Activated CD4-positive, alpha-beta T cell treated with anti-CD3 and anti-CD28 coated beads, Interleukin-2, amount 10 ng/mL, durations not matched to agents 7 days and 5 days (primary cell): ENCODE data around the gene LYVE1. TPM values are rescaled to one million over a fixed set of nuclear protein-coding genes. Genes with fewer than 3 reads are reported as not detected.

Source experiments
- CTCF ChIA-PET: fragments of 350-600 bp; sonication (Branson Sonifier 250); formaldehyde crosslinking; loops from one replicate; lab custom pipeline; 2021; ENCODE audit warnings: antibody characterized with exemption; lab: Charles Lee
- POLR2A ChIA-PET: fragments of 350-600 bp; sonication (Branson Sonifier 250); formaldehyde crosslinking; loops from one replicate; lab custom pipeline; 2021; ENCODE audit warnings: antibody characterized with exemption; lab: Charles Lee
- DNase-seq: peaks from one replicate; pipeline ENCODE4 v3.0.0-alpha.2; 2020
- H3K27ac Mint-ChIP-seq: one replicate; pipeline ENCODE4 v1.8.0; 2021; ENCODE audit warnings: mild to moderate bottlenecking, moderate library complexity, mixed read lengths
- H3K27me3 Mint-ChIP-seq: one replicate; pipeline ENCODE4 v1.8.0; 2021; ENCODE audit warnings: mixed read lengths
- H3K36me3 Mint-ChIP-seq: one replicate; pipeline ENCODE4 v1.8.0; 2021; ENCODE audit warnings: low read depth, mixed read lengths
- H3K4me1 Mint-ChIP-seq: one replicate; pipeline ENCODE4 v1.8.0; 2021; ENCODE audit warnings: mixed read lengths
- H3K4me3 Mint-ChIP-seq: one replicate; pipeline ENCODE4 v1.8.0; 2021; ENCODE audit warnings: mild to moderate bottlenecking, moderate library complexity, mixed read lengths
- H3K9me3 Mint-ChIP-seq: one replicate; pipeline ENCODE4 v1.8.0; 2021; ENCODE audit warnings: mixed read lengths
- total RNA-seq, 2 experiments: library from RNA; stranded (reverse); gene quantifications; one replicate each; pipeline ENCODE4 v1.2.3, GENCODE V29; 2021

LYVE1 gene
- total RNA-seq, 2 experiments from 2014 or later: not detected

GRCh38 chr11:10588904-10589303, 20.4 kb upstream of the LYVE1 start:
- ChIA-PET POLR2A (no interaction called here), CTCF (interaction anchor here (1.1 to 1.9 kb wide), 3 partner anchors 18 to 138 kb away, joined by 3 to 7 read pairs (median 3); partner anchors contain the start of gene RNF141)
- Mint-ChIP-seq H3K36me3 (no peaks in the 10 kb centered on the region), H3K4me3 (no peak overlapping the region), H3K9me3 (no peaks in the 10 kb centered on the region), H3K27me3 (peaks cover 4% of the 10 kb centered on the region), H3K27ac (no peak overlapping the region), H3K4me1 (peaks cover 14% of the 10 kb centered on the region)
- DNase-seq: no peak

DNA sequence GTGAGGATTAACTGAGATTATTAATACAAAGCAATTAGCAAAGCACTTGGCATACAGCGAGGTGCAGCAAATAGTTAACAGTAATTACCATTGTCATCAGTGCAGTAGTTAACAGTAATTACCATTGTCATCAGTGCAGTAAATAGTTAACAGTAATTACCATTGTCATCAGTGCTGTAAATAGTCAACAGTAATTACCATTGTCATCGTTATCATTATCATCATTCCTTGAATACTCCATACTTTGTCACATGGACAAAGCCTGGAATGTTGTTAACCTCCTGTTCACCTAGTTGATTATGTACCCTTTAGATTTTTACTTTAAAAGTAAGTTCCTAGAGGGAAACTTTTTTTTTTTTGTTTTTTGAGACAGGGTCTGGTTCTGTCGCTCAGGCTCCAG, 19.5 kb upstream of the LYVE1 start:
- DNase-seq: no peak
- ChIA-PET POLR2A (no interaction called here), CTCF (interaction anchor here (1.1 to 1.9 kb wide), 3 partner anchors 17 to 139 kb away, joined by 3 to 7 read pairs (median 3); partner anchors contain the start of gene RNF141)
- Mint-ChIP-seq H3K36me3 (no peaks in the 10 kb centered on the region), H3K9me3 (no peaks in the 10 kb centered on the region), H3K4me1 (peaks cover 14% of the 10 kb centered on the region), H3K4me3 (no peak overlapping the region), H3K27ac (no peak overlapping the region), H3K27me3 (peaks cover 9% of the 10 kb centered on the region)

GRCh38 chr11:10587388-10587787, 18.9 kb upstream of the LYVE1 start:
- Mint-ChIP-seq H3K4me3 (no peak overlapping the region), H3K9me3 (no peaks in the 10 kb centered on the region), H3K36me3 (no peaks in the 10 kb centered on the region), H3K4me1 (peaks cover 14% of the 10 kb centered on the region), H3K27me3 (peaks cover 12% of the 10 kb centered on the region), H3K27ac (no peak overlapping the region)
- ChIA-PET POLR2A (no interaction called here), CTCF (interaction anchor here (1.3 to 1.9 kb wide), 2 partner anchors 23 to 46 kb away, joined by 3 to 7 read pairs; partner anchors contain the start of gene RNF141)
- DNase-seq: no peak

DNA sequence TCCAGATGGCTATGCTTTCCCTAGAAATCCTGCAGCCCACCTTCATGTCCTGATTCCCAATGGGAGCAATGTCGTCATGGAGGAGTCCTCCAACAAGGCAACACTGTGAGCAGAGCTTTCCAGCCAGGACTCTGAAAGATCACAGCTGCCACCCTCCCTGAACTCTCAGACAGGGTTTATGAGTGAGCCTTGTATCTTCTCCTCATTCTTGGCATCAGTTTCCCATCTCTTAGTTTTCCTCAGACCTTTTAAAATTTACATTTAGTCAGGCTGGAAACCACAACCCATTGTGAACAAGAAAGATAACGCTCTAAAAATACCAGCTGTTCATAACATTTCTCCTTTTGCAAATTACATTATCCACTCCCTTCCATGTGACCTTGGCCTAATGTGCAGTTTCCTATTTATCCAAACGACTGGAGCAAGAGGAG, 15.6 kb upstream of the LYVE1 start:
- DNase-seq: no peak
- Mint-ChIP-seq H3K27ac (no peak overlapping the region), H3K4me3 (no peak overlapping the region), H3K9me3 (no peaks in the 10 kb centered on the region), H3K36me3 (no peaks in the 10 kb centered on the region), H3K4me1 (peaks cover 11% of the 10 kb centered on the region), H3K27me3 (peaks cover 10% of the 10 kb centered on the region)
- POLR2A ChIA-PET: no interaction called here
- CTCF ChIA-PET: interaction anchor here (0.9 to 1.5 kb wide), 4 partner anchors 10 to 53 kb away, joined by 3 to 4 read pairs (median 3); no protein-coding TSS in a partner anchor

DNA sequence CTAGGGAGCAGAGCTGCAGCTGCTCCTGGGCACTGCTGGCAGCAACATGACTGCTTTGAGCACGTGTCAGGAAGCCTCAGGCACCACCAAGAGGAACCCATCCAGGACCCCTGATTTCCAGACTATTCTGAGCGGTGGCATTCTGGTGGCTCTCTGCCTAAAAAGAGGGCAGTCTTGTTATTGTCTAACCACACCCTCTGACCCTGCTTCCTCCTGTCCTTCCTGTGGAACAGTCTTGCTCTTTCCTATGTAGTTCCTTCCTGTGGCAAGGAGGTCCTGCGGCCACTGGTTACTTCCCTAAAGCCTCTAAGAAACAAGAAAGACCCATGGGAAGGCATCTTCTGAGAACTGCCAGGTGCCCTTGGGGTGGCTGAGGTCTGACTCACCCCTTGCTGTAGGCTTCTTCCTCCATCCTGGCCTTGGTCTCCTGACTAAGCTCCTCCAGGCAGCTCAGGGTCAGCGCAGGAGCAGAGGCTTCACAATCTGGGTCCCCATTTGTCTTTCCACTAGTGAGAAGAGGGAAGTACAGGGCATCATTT, 13.1 kb upstream of the LYVE1 start:
- POLR2A ChIA-PET: no interaction called here
- peaks cover 13% of the 10 kb centered on the region for H3K27me3 Mint-ChIP-seq
- CTCF ChIA-PET: interaction anchor here (0.6 kb wide), 1 partner anchor 92 kb away, joined by 4 read pairs; no protein-coding TSS in a partner anchor
- H3K27ac Mint-ChIP-seq: no peak overlapping the region
- H3K36me3 Mint-ChIP-seq: no peaks in the 10 kb centered on the region
- no peak for DNase-seq
- no peaks in the 10 kb centered on the region for H3K9me3 Mint-ChIP-seq
- H3K4me1 Mint-ChIP-seq: peaks cover 2% of the 10 kb centered on the region
- H3K4me3 Mint-ChIP-seq: no peak overlapping the region

GRCh38 chr11:10580623-10581022, 12.2 kb upstream of the LYVE1 start:
- no peak overlapping the region for H3K27ac Mint-ChIP-seq
- H3K4me3 Mint-ChIP-seq: no peak overlapping the region
- no peak for DNase-seq
- no peaks in the 10 kb centered on the region for H3K36me3 Mint-ChIP-seq
- POLR2A ChIA-PET: no interaction called here
- no peaks in the 10 kb centered on the region for H3K9me3 Mint-ChIP-seq
- peaks cover 13% of the 10 kb centered on the region for H3K27me3 Mint-ChIP-seq
- CTCF ChIA-PET: interaction anchor here (0.8 to 1.7 kb wide), 3 partner anchors 10 to 200 kb away, joined by 3 to 8 read pairs (median 3); partner anchors contain the start of gene RNF141
- peaks cover 2% of the 10 kb centered on the region for H3K4me1 Mint-ChIP-seq

- Mint-ChIP-seq H3K27me3 (peaks cover 13% of the 10 kb centered on the region), H3K27ac (no peak overlapping the region), H3K9me3 (no peaks in the 10 kb centered on the region), H3K36me3 (no peaks in the 10 kb centered on the region), H3K4me3 (no peak overlapping the region), H3K4me1 (peaks cover 2% of the 10 kb centered on the region)
- DNase-seq: no peak
- CTCF ChIA-PET: interaction anchor here (0.6 to 1.7 kb wide), 4 partner anchors 9 to 670 kb away, joined by 3 to 8 read pairs (median 3); partner anchors contain the start of gene RNF141
- POLR2A ChIA-PET: no interaction called here
These were observed 11.2 kb upstream of the LYVE1 start for GRCh38 chr11:10579700-10580099.

- no peaks in the 10 kb centered on the region for H3K9me3 Mint-ChIP-seq
- ChIA-PET POLR2A (no interaction called here), CTCF (interaction anchor here (1.0 to 1.1 kb wide), 2 partner anchors 17 to 71 kb away, joined by 3 read pairs; no protein-coding TSS in a partner anchor)
- peaks cover 6% of the 10 kb centered on the region for H3K27me3 Mint-ChIP-seq
- no peak overlapping the region for H3K4me3 Mint-ChIP-seq
- H3K36me3 Mint-ChIP-seq: no peaks in the 10 kb centered on the region
- H3K4me1 Mint-ChIP-seq: no peaks in the 10 kb centered on the region
- H3K27ac Mint-ChIP-seq: no peak overlapping the region
- no peak for DNase-seq
These were observed 7.6 kb upstream of the LYVE1 start for GRCh38 chr11:10576035-10576398.

DNA sequence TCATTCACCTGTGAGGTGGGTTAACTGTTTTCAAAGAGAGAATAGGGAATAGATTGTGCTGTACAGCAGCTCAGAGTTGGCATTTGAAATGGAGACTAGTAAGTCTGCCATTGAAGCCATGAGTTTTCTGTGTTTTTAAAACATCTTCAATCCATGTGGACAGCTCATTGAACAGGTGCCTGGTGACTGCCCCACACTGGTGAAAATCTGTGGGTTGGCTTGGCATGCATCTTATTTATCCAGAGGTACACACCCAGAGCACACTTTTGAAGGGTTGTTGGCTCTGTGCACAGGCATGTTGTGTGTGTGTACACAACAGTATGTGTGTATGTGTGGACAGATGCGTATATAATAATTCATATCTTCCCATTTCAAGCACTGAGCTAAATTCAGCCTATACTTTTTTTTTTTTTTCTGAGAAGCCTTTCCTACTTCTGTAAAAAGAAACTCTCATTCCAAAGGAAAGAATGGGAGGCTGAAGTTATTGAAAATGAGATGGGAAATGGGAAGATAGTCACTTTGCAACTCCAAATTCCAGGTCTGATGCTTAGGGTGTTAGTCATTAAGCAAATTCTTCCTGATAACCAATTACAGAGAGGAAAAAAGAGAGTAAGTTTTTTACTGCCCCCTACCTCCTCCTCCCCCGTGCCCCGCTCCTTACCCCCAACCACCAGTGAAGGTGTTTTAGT, 7.0 kb upstream of the LYVE1 start:
- no peaks in the 10 kb centered on the region for H3K36me3 Mint-ChIP-seq

GRCh38 chr11:10573556-10573955, 5.1 kb upstream of the LYVE1 start:
- DNase-seq: no peak
- no peak overlapping the region for H3K4me3 Mint-ChIP-seq
- ChIA-PET CTCF (interaction anchor here (1.0 to 1.9 kb wide), 5 partner anchors 11 to 265 kb away, joined by 3 to 4 read pairs (median 3); partner anchors contain the start of gene RNF141), POLR2A (no interaction called here)
- no peaks in the 10 kb centered on the region for H3K36me3 Mint-ChIP-seq
- H3K9me3 Mint-ChIP-seq: no peaks in the 10 kb centered on the region
- no peaks in the 10 kb centered on the region for H3K4me1 Mint-ChIP-seq
- no peak overlapping the region for H3K27ac Mint-ChIP-seq
- peaks cover 9% of the 10 kb centered on the region for H3K27me3 Mint-ChIP-seq

More for the DNA sequence above, 7.0 kb upstream of the LYVE1 start:
- no peaks in the 10 kb centered on the region for H3K9me3 Mint-ChIP-seq
- CTCF ChIA-PET: interaction anchor here (0.5 to 1.9 kb wide), 5 partner anchors 17 to 1194 kb away, joined by 3 to 4 read pairs (median 3); partner anchors contain the start of gene RNF141
- no peaks in the 10 kb centered on the region for H3K4me1 Mint-ChIP-seq
- POLR2A ChIA-PET: no interaction called here
- no peak overlapping the region for H3K4me3 Mint-ChIP-seq
- H3K27ac Mint-ChIP-seq: no peak overlapping the region
- no peak for DNase-seq
- peaks cover 6% of the 10 kb centered on the region for H3K27me3 Mint-ChIP-seq

GRCh38 chr11:10573028-10573427, 4.6 kb upstream of the LYVE1 start:
- no peaks in the 10 kb centered on the region for H3K4me1 Mint-ChIP-seq
- CTCF ChIA-PET: interaction anchor here (1.0 to 1.4 kb wide), 4 partner anchors 11 to 265 kb away, joined by 3 to 4 read pairs (median 3); no protein-coding TSS in a partner anchor
- H3K4me3 Mint-ChIP-seq: no peak overlapping the region
- POLR2A ChIA-PET: no interaction called here
- H3K9me3 Mint-ChIP-seq: no peaks in the 10 kb centered on the region
- H3K27me3 Mint-ChIP-seq: peaks cover 9% of the 10 kb centered on the region
- H3K36me3 Mint-ChIP-seq: no peaks in the 10 kb centered on the region
- DNase-seq: no peak
- H3K27ac Mint-ChIP-seq: no peak overlapping the region

DNA sequence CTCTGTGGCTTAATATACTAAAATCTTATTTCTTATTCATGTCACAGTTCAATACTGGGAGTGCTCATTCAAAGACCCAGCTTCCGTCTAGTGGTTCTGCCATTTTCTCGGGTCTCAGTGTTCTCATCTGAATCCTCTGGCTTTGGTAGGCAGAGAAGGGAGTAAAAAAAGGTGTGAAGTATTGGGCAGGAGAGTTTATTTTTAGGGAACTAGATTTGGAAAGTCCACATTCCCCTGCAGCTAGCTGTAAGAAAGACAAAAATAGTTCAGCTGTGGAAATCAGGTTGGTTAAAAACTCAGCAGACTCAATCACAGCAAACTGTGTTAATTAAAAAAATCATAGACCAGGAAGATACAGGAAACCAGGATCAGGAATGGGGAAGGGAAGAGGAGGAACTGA, 4.1 kb upstream of the LYVE1 start:
- H3K4me1 Mint-ChIP-seq: no peaks in the 10 kb centered on the region
- POLR2A ChIA-PET: no interaction called here
- H3K27ac Mint-ChIP-seq: no peak overlapping the region
- peaks cover 9% of the 10 kb centered on the region for H3K27me3 Mint-ChIP-seq
- no peak overlapping the region for H3K4me3 Mint-ChIP-seq
- H3K9me3 Mint-ChIP-seq: no peaks in the 10 kb centered on the region
- H3K36me3 Mint-ChIP-seq: no peaks in the 10 kb centered on the region
- no peak for DNase-seq
- CTCF ChIA-PET: no interaction called here

- Mint-ChIP-seq H3K36me3 (no peaks in the 10 kb centered on the region), H3K27ac (no peak overlapping the region), H3K9me3 (no peaks in the 10 kb centered on the region), H3K27me3 (peaks cover 13% of the 10 kb centered on the region), H3K4me1 (no peaks in the 10 kb centered on the region), H3K4me3 (no peak overlapping the region)
- POLR2A ChIA-PET: no interaction called here
- DNase-seq: no peak
- CTCF ChIA-PET: no interaction called here
These were observed 1.0 kb downstream of the LYVE1 start for GRCh38 chr11:10567446-10567845.
